HepG2 (cell line): ENCODE results near the gene XRN1. TPM values are rescaled to one million over a fixed set of nuclear protein-coding genes. Genes with fewer than 3 reads are reported as not detected.

Experiments
- ATAC-seq: fragments of 200-7000 bp; cut with Tn5 transposase; 3 replicates; pipeline ENCODE4 v1.9.1; 2020; ENCODE audit warnings: mild to moderate bottlenecking, moderate library complexity
- BruUV-seq: library from RNA; stranded (reverse); fragments of 400-500 nt; replicated peaks from 2 replicates; lab custom pipeline; 2021; lab: Mats Ljungman, UMichigan
- CTCF ChIA-PET: fragments of 300-600 bp; formaldehyde crosslinking; extraction: SDS; loops from one replicate; lab custom pipeline; 2021; ENCODE audit warnings: low total read pairs, inconsistent platforms, low intra/inter-chr PET ratio; lab: Yijun Ruan, JAX
- POLR2A ChIA-PET: fragments of 350-600 bp; sonication (Branson Sonifier 250); formaldehyde crosslinking; loops from one replicate; lab custom pipeline; 2020; ENCODE audit warnings: antibody characterized with exemption, inconsistent platforms; lab: Yijun Ruan, JAX
- DNase-seq: peaks from one replicate; pipeline ENCODE4 v3.0.0-alpha.2; 2015; ENCODE audit warnings: low spot score
- FAIRE-seq: peaks from 3 replicates; lab custom pipeline; 2011; peaks lifted over from hg19 to GRCh38; lab: Jason Lieb, UNC
- H2AFZ ChIP-seq: one replicate; pipeline ENCODE4 v1.6.1; 2011; ENCODE audit warnings: low read length, inconsistent platforms
- H3K27ac ChIP-seq: fragments of 300-600 bp; 3 replicates; pipeline ENCODE4 v1.8.0; 2011; ENCODE audit warnings: mixed run types, mild to moderate bottlenecking, mixed read lengths, low read length, inconsistent platforms; ENCODE audit not compliant: insufficient read depth; ENCODE audit errors: extremely low read length
- H3K27me3 ChIP-seq, 2 experiments: fragments of 200-600 bp in 1 of 2; 2 replicates in 1 of 2; 3 replicates in 1 of 2; pipeline versions ENCODE4 v1.6.0 to v1.8.0; 2011; ENCODE audit warnings: low read length in 2 of 2, mild to moderate bottlenecking in 2 of 2, moderate library complexity in 2 of 2, inconsistent platforms in 1 of 2; ENCODE audit not compliant: insufficient read depth in 2 of 2, control insufficient read depth in 1 of 2
- H3K36me3 ChIP-seq, 2 experiments: fragments of 200-600 bp in 1 of 2; replicated peaks in 1 of 2; 2 replicates in 1 of 2; 3 replicates in 1 of 2; pipeline versions ENCODE4 v1.5.1 to v1.8.0; 2011; ENCODE audit warnings: low read length in 2 of 2, inconsistent platforms in 1 of 2; ENCODE audit not compliant: insufficient read depth in 2 of 2, control insufficient read depth in 1 of 2
- H3K4me1 ChIP-seq: 2 replicates; pipeline ENCODE4 v1.5.1; 2012; ENCODE audit warnings: low read length, inconsistent platforms; ENCODE audit not compliant: insufficient read depth
- H3K4me2 ChIP-seq: 2 replicates; pipeline ENCODE4 v1.6.0; 2011; ENCODE audit warnings: low read depth, low read length, inconsistent platforms
- H3K4me3 ChIP-seq, 3 experiments: fragments of 200-600 bp in 1 of 3; sonication (generic), shearing (Covaris generic) in 1 of 3; replicated peaks in 1 of 3; 2 replicates each; pipeline ENCODE4 v1.5.1; 2011 to 2016; ENCODE audit warnings: low read length in 3 of 3, inconsistent platforms in 2 of 3, low read depth in 2 of 3, mild to moderate bottlenecking in 2 of 3, control low read depth in 1 of 3, mixed read lengths in 1 of 3; ENCODE audit not compliant: insufficient read depth in 1 of 3
- H3K79me2 ChIP-seq: one replicate; pipeline ENCODE4 v1.6.1; 2011; ENCODE audit warnings: low read length, inconsistent platforms; ENCODE audit not compliant: insufficient read depth
- H3K9ac ChIP-seq: 2 replicates; pipeline ENCODE4 v1.6.0; 2011; ENCODE audit warnings: mild to moderate bottlenecking, low read depth, low read length, inconsistent platforms; ENCODE audit not compliant: insufficient read depth
- H3K9me3 ChIP-seq: 2 replicates; pipeline ENCODE4 v1.5.1; 2012; ENCODE audit warnings: mild to moderate bottlenecking, low read length
- H4K20me1 ChIP-seq: 2 replicates; pipeline ENCODE4 v1.6.0; 2011; ENCODE audit warnings: inconsistent platforms, mild to moderate bottlenecking, low read length, moderate library complexity; ENCODE audit not compliant: insufficient read depth
- AFF4 ChIP-seq: sonication (generic); formaldehyde crosslinking; IDR thresholded peaks from 2 replicates; pipeline ENCODE4 v1.4.0; 2020; ENCODE audit warnings: missing genetic modification reagents
- HOMEZ ChIP-seq: IDR thresholded peaks from 2 replicates; pipeline ENCODE4 v1.6.1; 2016; ENCODE audit warnings: low read depth
- IRX3 ChIP-seq: sonication (generic); formaldehyde crosslinking; IDR thresholded peaks from 2 replicates; pipeline ENCODE4 v1.8.1; 2023; ENCODE audit warnings: mild to moderate bottlenecking, low read depth, missing genetic modification reagents, borderline replicate concordance
- KDM6A ChIP-seq: IDR thresholded peaks from 2 replicates; pipeline ENCODE4 v1.6.1; 2016; ENCODE audit warnings: low read depth
- MAF1 ChIP-seq: sonication (generic); formaldehyde crosslinking; IDR thresholded peaks from 2 replicates; pipeline ENCODE4 v1.5.0; 2020; ENCODE audit warnings: missing genetic modification reagents, borderline replicate concordance
- MAFK ChIP-seq, 2 experiments: IDR thresholded peaks in 1 of 2; conservative IDR thresholded peaks in 1 of 2; 2 replicates each; pipeline ENCODE4 v1.6.1; 2011; ENCODE audit warnings: improper control_type of control experiment in 2 of 2, low read length in 2 of 2
- NFE2L2 ChIP-seq: fragments of 150-350 bp; IDR thresholded peaks from 2 replicates; pipeline ENCODE4 v1.6.1; 2014; ENCODE audit warnings: low read length
- PCBP2 ChIP-seq: fragments of 200-400 bp; formaldehyde crosslinking; optimal IDR thresholded peaks from 2 replicates; pipeline ENCODE3; 2018; ENCODE audit warnings: low read length, low read depth; ENCODE audit not compliant: poor library complexity, severe bottlenecking
- POLR2G ChIP-seq: fragments of 200-400 bp; formaldehyde crosslinking; IDR thresholded peaks from 2 replicates; pipeline ENCODE4 v1.6.1; 2018; ENCODE audit warnings: mild to moderate bottlenecking, low read depth, low read length, moderate library complexity
- PRMT3 ChIP-seq: sonication (generic); formaldehyde crosslinking; IDR thresholded peaks from 2 replicates; pipeline ENCODE4 v1.8.1; 2022; ENCODE audit warnings: low read depth, mild to moderate bottlenecking, moderate library complexity, missing genetic modification reagents, borderline replicate concordance
- RORA ChIP-seq: sonication (generic); formaldehyde crosslinking; IDR thresholded peaks from 2 replicates; pipeline ENCODE4 v1.5.0; 2020; ENCODE audit warnings: mild to moderate bottlenecking, missing genetic modification reagents, moderate library complexity
- SMAD1 ChIP-seq: sonication (generic); formaldehyde crosslinking; IDR thresholded peaks from 2 replicates; pipeline ENCODE4 v1.4.0; 2020; ENCODE audit warnings: missing genetic modification reagents, low read depth, mild to moderate bottlenecking, borderline replicate concordance
- SP140L ChIP-seq: sonication (generic); formaldehyde crosslinking; IDR thresholded peaks from 2 replicates; pipeline ENCODE4 v1.4.0; 2020; ENCODE audit warnings: missing genetic modification reagents, borderline replicate concordance
- SP4 ChIP-seq: sonication (generic); formaldehyde crosslinking; IDR thresholded peaks from 2 replicates; pipeline ENCODE4 v1.8.1; 2023; ENCODE audit warnings: mild to moderate bottlenecking, missing genetic modification reagents
- ZNF143 ChIP-seq: sonication (generic); formaldehyde crosslinking; IDR thresholded peaks from 2 replicates; pipeline ENCODE4 v1.4.0; 2020; ENCODE audit warnings: missing genetic modification reagents
- ZNF3 ChIP-seq: IDR thresholded peaks from 2 replicates; pipeline ENCODE4 v1.7.0; 2017; ENCODE audit warnings: inconsistent platforms
- ZNF768 ChIP-seq: sonication (generic); formaldehyde crosslinking; IDR thresholded peaks from 2 replicates; pipeline ENCODE4 v1.4.0; 2020; ENCODE audit warnings: missing genetic modification reagents
- WGBS: methylation state at CpG from one replicate; pipeline ENCODE4 v1.1.6; 2017; ENCODE audit warnings: low lambda C conversion rate; 5-methylcytosine and 5-hydroxymethylcytosine counted together
- in situ Hi-C: cut with HindIII; loops from 2 replicates; pipeline ENCODE4 v1.10.0; 2017; ENCODE audit warnings: low pct_unique_long_range_greater_than_20kb; ENCODE audit not compliant: extremely low pct_ligation_motif_present
- intact Hi-C: fragments of 100-400 bp; cut with micrococcal nuclease; formaldehyde crosslinking; loops from one replicate; pipeline ENCODE4 v1.10.0; 2022; ENCODE audit not compliant: unreplicated experiment
- polyA plus RNA-seq, 8 experiments: library from polyadenylated mRNA; depleted of rRNA in 3 of 8; stranded (reverse) in 7 of 8; unstranded in 1 of 8; fragments of >200 nt; fragmentation: Illumina TruSeq in 4 of 8; extraction: Trizol in 4 of 8; gene quantifications; 2 replicates each; pipeline versions ENCODE4 v1.2.1 to v1.2.3, GENCODE V29; 2011 to 2016; ENCODE audit warnings: low read depth in 4 of 8, missing spikeins in 1 of 8, mixed read lengths in 1 of 8; ENCODE audit not compliant: insufficient read depth in 1 of 8
- total RNA-seq, 5 experiments: library from RNA; depleted of rRNA; stranded (reverse); fragments of >200 nt; fragmentation: Illumina TruSeq; extraction: Trizol; gene quantifications; 2 replicates each; pipeline ENCODE4 v1.2.3, GENCODE V29; 2016; ENCODE audit warnings: low read depth in 1 of 5
- TF ChIP-seq, protein P1 (sequence below): sonication (generic); formaldehyde crosslinking; IDR thresholded peaks from 2 replicates; pipeline ENCODE4 v1.9.0; 2021; ENCODE audit warnings: missing genetic modification reagents, borderline replicate concordance

Gene XRN1
- total and polyA plus RNA-seq, 2 of the 13 experiments (the other 11 are each of a cell fraction or from before 2014, with no cell fraction given): 13.2 to 13.3 TPM

DNA sequence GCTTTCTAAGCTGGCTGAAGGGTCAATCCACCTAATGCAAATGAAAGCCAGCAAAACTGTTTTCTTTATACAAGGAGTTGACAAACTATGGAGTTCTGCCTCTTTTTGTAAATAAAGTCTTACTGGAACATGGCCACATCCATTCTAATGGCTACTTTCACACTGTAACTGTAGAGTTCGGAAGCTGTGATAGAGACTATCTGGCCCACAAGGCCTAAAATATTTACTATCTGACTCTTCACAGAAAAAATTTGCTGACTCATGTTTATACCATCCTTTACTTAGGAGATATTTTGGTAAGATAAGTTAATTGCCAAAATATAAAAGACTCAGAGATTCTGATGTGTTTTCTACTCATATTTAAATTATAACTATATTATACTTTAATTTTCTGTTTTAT, 128.7 kb downstream of the XRN1 start:
- Histone ChIP-seq H3K4me3 (no peak overlapping the region), H3K9me3 (no peaks in the 10 kb centered on the region), H4K20me1 (no peaks in the 10 kb centered on the region; the same call in 1 of the 2 replicates), H3K79me2 (no peaks in the 10 kb centered on the region), H2AFZ (no peak overlapping the region), H3K27me3 (no peaks in the 10 kb centered on the region), H3K27ac (no peak overlapping the region), H3K9ac (no peak overlapping the region), H3K36me3 (0 out of 5 replicates have a peak, but pooled peaks cover 0 to 2% of the 10 kb centered on the region in 2 experiments), H3K4me2 (no peak overlapping the region), H3K4me1 (peaks cover 15% of the 10 kb centered on the region)
- BruUV-seq: no TSS peak
- ChIA-PET CTCF (no interaction called here), POLR2A (no interaction called here)
- ATAC-seq: no peak
- WGBS: 95% methylated on average over 1 of the region's 1 CpG
- intact Hi-C loops: no loop called here
- peak; percentile 2 for DNase-seq
- FAIRE-seq: no peak
- in situ Hi-C loops: no loop called here
- TF ChIP-seq POLR2G (no peak), HOMEZ (CRISPR knock-in tag) (no peak), PRMT3 (CRISPR knock-in tag) (no peak), SMAD1 (no peak), ZNF3 (no peak), IRX3 (CRISPR knock-in tag) (no peak), SP4 (CRISPR knock-in tag) (no peak), KDM6A (CRISPR knock-in tag) (no peak), ZNF768 (no peak), RORA (CRISPR knock-in tag) (no peak), PCBP2 (no peak), SP140L (CRISPR knock-in tag) (no peak), MAF1 (CRISPR knock-in tag) (no peak), ZNF143 (CRISPR knock-in tag) (no peak), MAFK (conservative IDR thresholded peaks at IDR 0.05 in 1 of 2, IDR thresholded peaks at IDR 0.05 in 1 of 2; ENCODE audit: low read length in 2 of 2) (peak; percentile 95 to 98), NFE2L2 (peak; percentile 81), AFF4 (CRISPR knock-in tag) (no peak)
- TF ChIP-seq, protein P1, sequence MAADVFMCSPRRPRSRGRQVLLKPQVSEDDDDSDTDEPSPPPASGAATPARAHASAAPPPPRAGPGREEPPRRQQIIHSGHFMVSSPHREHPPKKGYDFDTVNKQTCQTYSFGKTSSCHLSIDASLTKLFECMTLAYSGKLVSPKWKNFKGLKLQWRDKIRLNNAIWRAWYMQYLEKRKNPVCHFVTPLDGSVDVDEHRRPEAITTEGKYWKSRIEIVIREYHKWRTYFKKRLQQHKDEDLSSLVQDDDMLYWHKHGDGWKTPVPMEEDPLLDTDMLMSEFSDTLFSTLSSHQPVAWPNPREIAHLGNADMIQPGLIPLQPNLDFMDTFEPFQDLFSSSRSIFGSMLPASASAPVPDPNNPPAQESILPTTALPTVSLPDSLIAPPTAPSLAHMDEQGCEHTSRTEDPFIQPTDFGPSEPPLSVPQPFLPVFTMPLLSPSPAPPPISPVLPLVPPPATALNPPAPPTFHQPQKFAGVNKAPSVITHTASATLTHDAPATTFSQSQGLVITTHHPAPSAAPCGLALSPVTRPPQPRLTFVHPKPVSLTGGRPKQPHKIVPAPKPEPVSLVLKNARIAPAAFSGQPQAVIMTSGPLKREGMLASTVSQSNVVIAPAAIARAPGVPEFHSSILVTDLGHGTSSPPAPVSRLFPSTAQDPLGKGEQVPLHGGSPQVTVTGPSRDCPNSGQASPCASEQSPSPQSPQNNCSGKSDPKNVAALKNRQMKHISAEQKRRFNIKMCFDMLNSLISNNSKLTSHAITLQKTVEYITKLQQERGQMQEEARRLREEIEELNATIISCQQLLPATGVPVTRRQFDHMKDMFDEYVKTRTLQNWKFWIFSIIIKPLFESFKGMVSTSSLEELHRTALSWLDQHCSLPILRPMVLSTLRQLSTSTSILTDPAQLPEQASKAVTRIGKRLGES (CRISPR knock-in tag): no peak
